Gastroesophageal sphincter (tissue), 4 donors: Measurements from ENCODE around the gene CBARP. TPM values are rescaled to one million over a fixed set of nuclear protein-coding genes. Genes with fewer than 3 reads are reported as not detected.

ENCODE experiments used
- ATAC-seq: fragments of 150-250 bp; one replicate; pipeline ENCODE4 v1.9.1; 2016; ENCODE audit warnings: mild to moderate bottlenecking, moderate library complexity
- H3K27ac ChIP-seq, 4 donors: fragments of 200-600 bp; sonication (generic) in 3 of 4; 1 replicate in 3 of 4; 2 replicates in 1 of 4; pipeline ENCODE4 v1.5.1; 2016 to 2019
- H3K27me3 ChIP-seq: fragments of 200-600 bp; sonication (generic); one replicate; pipeline ENCODE4 v1.5.1; 2019
- H3K36me3 ChIP-seq, 2 donors: fragments of 200-600 bp; sonication (generic); one replicate each; pipeline ENCODE4 v1.5.1; 2019; ENCODE audit warnings: control low read depth in 1 of 2
- H3K4me1 ChIP-seq, 3 donors: fragments of 200-600 bp; sonication (generic); 1 replicate in 2 of 3; 2 replicates in 1 of 3; pipeline ENCODE4 v1.5.1; 2016 to 2019; ENCODE audit warnings: control low read depth in 2 of 3
- H3K4me3 ChIP-seq, 2 donors: fragments of 200-600 bp; sonication (generic); one replicate each; pipeline ENCODE4 v1.5.1; 2019; ENCODE audit warnings: mild to moderate bottlenecking in 1 of 2, moderate library complexity in 1 of 2
- H3K9me3 ChIP-seq, 3 donors: fragments of 200-600 bp; sonication (generic); one replicate each; pipeline ENCODE4 v1.5.1; 2017 to 2019; ENCODE audit warnings: control low read depth in 2 of 3
- CTCF ChIP-seq, 4 experiments: fragments of 200-600 bp in 2 of 4; fragments of 450-650 bp in 2 of 4; sonication (generic) in 1 of 4; IDR thresholded peaks; one replicate each; pipeline ENCODE4 v1.5.1; 2017 to 2019; ENCODE audit warnings: antibody characterized with exemption in 4 of 4, mild to moderate bottlenecking in 2 of 4, moderate library complexity in 2 of 4
- EP300 ChIP-seq: sonication (generic); formaldehyde crosslinking; IDR thresholded peaks from one replicate; pipeline ENCODE4 v1.6.1; 2017; ENCODE audit warnings: antibody characterized with exemption, mild to moderate bottlenecking
- POLR2A ChIP-seq, 2 donors: fragments of 450-650 bp; IDR thresholded peaks; one replicate each; pipeline ENCODE4 v1.6.1; 2017; ENCODE audit warnings: antibody characterized with exemption in 2 of 2, mild to moderate bottlenecking in 2 of 2, moderate library complexity in 1 of 2
- POLR2AphosphoS5 ChIP-seq: sonication (generic); formaldehyde crosslinking; IDR thresholded peaks from one replicate; pipeline ENCODE4 v1.6.1; 2017; ENCODE audit warnings: antibody characterized with exemption
- WGBS, 2 donors: methylation state at CpG; one replicate each; pipeline ENCODE4 v1.1.5; 2018; ENCODE audit warnings: low coverage in 1 of 2; 5-methylcytosine and 5-hydroxymethylcytosine counted together
- total RNA-seq, 4 donors: library from RNA; depleted of rRNA; stranded (reverse); fragments of >200 nt; gene quantifications; one replicate each; pipeline ENCODE4 v1.1.0, GENCODE V29; 2016

Gene CBARP
- total RNA-seq, 4 donors from 2014 or later: 0.13 to 0.73 (median 0.49) TPM; not detected in 1

GRCh38 chr19:1252221-1252820, 14.5 kb upstream of the CBARP start:
- peaks cover 0 to 75% (median 41%) of the 10 kb centered on the region in 3 donors for H3K4me1 ChIP-seq
- H3K9me3 ChIP-seq: no peaks in the 10 kb centered on the region
- H3K27ac ChIP-seq: peak overlapping the region; percentile 70 to 100 (median 100)
- WGBS, 2 donors: 0% methylated on average over 9 of the region's 30 CpGs; no CpG with 5 or more reads in 1 of the 2 donors
- TF ChIP-seq POLR2AphosphoS5 (peak; percentile 96), CTCF (IDR thresholded peaks at IDR 0.05) (no peak), EP300 (peak; percentile 31), POLR2A (IDR thresholded peaks at IDR 0.05) (peak in 1 of 2 donors; percentile 31)
- peak; percentile 57 for ATAC-seq
- peak overlapping the region; percentile 78 to 86 for H3K4me3 ChIP-seq
- H3K27me3 ChIP-seq: no peaks in the 10 kb centered on the region
- H3K36me3 ChIP-seq: peaks cover 3 to 46% of the 10 kb centered on the region in 2 donors

GRCh38 chr19:1251330-1252220, 13.8 kb upstream of the CBARP start:
- no peak for ATAC-seq
- Histone ChIP-seq H3K27me3 (no peaks in the 10 kb centered on the region), H3K27ac (peak overlapping the region; percentile 70 to 100 (median 100)), H3K36me3 (peaks cover 3 to 39% of the 10 kb centered on the region in 2 donors), H3K4me1 (peaks cover 0 to 75% (median 42%) of the 10 kb centered on the region in 3 donors), H3K4me3 (peak overlapping the region; percentile 78 to 86), H3K9me3 (no peaks in the 10 kb centered on the region)
- TF ChIP-seq CTCF (IDR thresholded peaks at IDR 0.05) (no peak), EP300 (no peak), POLR2A (IDR thresholded peaks at IDR 0.05) (peak; percentile 9 to 26), POLR2AphosphoS5 (peak; percentile 53)
- 3% methylated on average over 4 of the region's 41 CpGs; no CpG with 5 or more reads in 1 of the 2 donors for WGBS, 2 donors

GRCh38 chr19:1250437-1251260, 12.8 kb upstream of the CBARP start:
- peaks cover 3 to 30% of the 10 kb centered on the region in 2 donors for H3K36me3 ChIP-seq
- no peaks in the 10 kb centered on the region for H3K27me3 ChIP-seq
- H3K27ac ChIP-seq: peak overlapping the region; percentile 70 to 100 (median 100)
- no CpG with 5 or more reads among the region's 90 CpGs for WGBS, 2 donors
- peaks cover 0 to 75% (median 46%) of the 10 kb centered on the region in 3 donors for H3K4me1 ChIP-seq
- ATAC-seq: no peak
- H3K9me3 ChIP-seq: no peaks in the 10 kb centered on the region
- H3K4me3 ChIP-seq: peak overlapping the region; percentile 78 to 86
- TF ChIP-seq POLR2A (IDR thresholded peaks at IDR 0.05) (peak; percentile 12 to 27), CTCF (IDR thresholded peaks at IDR 0.05) (peak in 1 of 4 experiments; percentile 3), POLR2AphosphoS5 (no peak)

GRCh38 chr19:1249990-1250436, 12.2 kb upstream of the CBARP start:
- Histone ChIP-seq H3K9me3 (no peaks in the 10 kb centered on the region), H3K4me3 (peak overlapping the region; percentile 78 to 86), H3K36me3 (peaks cover under 1 to 23% of the 10 kb centered on the region in 2 donors), H3K27me3 (no peaks in the 10 kb centered on the region), H3K27ac (peak overlapping the region; percentile 70 to 100 (median 100)), H3K4me1 (peaks cover under 1 to 75% (median 46%) of the 10 kb centered on the region in 3 donors)
- no peak for ATAC-seq
- no CpG with 5 or more reads among the region's 67 CpGs for WGBS, 2 donors
- no peak for TF ChIP-seq EP300
- no peak for TF ChIP-seq POLR2AphosphoS5
- peak in 1 of 2 donors; percentile 95 for TF ChIP-seq POLR2A (IDR thresholded peaks at IDR 0.05)
